Panc1 (cell line): Measurements from ENCODE around the gene SLC19A2. TPM values are rescaled to one million over a fixed set of nuclear protein-coding genes. Genes with fewer than 3 reads are reported as not detected.

Experiments
- ATAC-seq: fragments of 200-7000 bp; cut with Tn5 transposase; 2 replicates; pipeline ENCODE4 v1.9.1; 2020; ENCODE audit warnings: mild to moderate bottlenecking, moderate library complexity
- Bru-seq: library from RNA; stranded (reverse); fragments of 400-500 nt; gene quantifications from one replicate; lab custom pipeline; 2021; lab: Mats Ljungman, UMichigan
- BruChase-seq, 2 experiments: library from RNA; stranded (reverse); fragments of 400-500 nt; gene quantifications; one replicate each; lab custom pipeline; 2021; lab: Mats Ljungman, UMichigan
- BruUV-seq: library from RNA; stranded (reverse); fragments of 400-500 nt; replicated peaks from 2 replicates; lab custom pipeline; 2021; lab: Mats Ljungman, UMichigan
- CTCF ChIA-PET: fragments of 300-600 bp; sonication (Branson Sonifier 250); formaldehyde crosslinking; loops from one replicate; lab custom pipeline; 2022; ENCODE audit warnings: antibody characterized with exemption; lab: Charles Lee
- POLR2A ChIA-PET: fragments of 300-600 bp; sonication (Branson Sonifier 250); formaldehyde crosslinking; loops from one replicate; lab custom pipeline; 2022; ENCODE audit warnings: antibody characterized with exemption; lab: Charles Lee
- DNase-seq: peaks from one replicate; pipeline ENCODE4 v3.0.0-alpha.2; 2010; ENCODE audit warnings: low read depth, low spot score
- H3K27ac ChIP-seq: 2 replicates; pipeline ENCODE4 v1.5.1; 2011; ENCODE audit warnings: mild to moderate bottlenecking, low read length, inconsistent platforms
- H3K27me3 ChIP-seq: fragments of 200-500 bp; sonication (Bioruptor generic); 2 replicates; pipeline ENCODE4 v1.6.0; 2014; ENCODE audit warnings: low read length, inconsistent platforms; ENCODE audit not compliant: control insufficient read depth, insufficient read depth
- H3K36me3 ChIP-seq: fragments of 200-500 bp; sonication (Bioruptor generic); 2 replicates; pipeline ENCODE4 v1.5.1; 2014; ENCODE audit warnings: inconsistent platforms, mild to moderate bottlenecking, low read length, moderate library complexity; ENCODE audit not compliant: control insufficient read depth, insufficient read depth
- H3K4me1 ChIP-seq: 2 replicates; pipeline ENCODE4 v1.5.1; 2011; ENCODE audit warnings: inconsistent platforms, mild to moderate bottlenecking, low read length, moderate library complexity; ENCODE audit not compliant: control insufficient read depth, insufficient read depth
- H3K4me3 ChIP-seq, 2 experiments: 2 replicates each; pipeline ENCODE4 v1.5.1; 2011 to 2012; ENCODE audit warnings: low read depth in 2 of 2, low read length in 2 of 2, mild to moderate bottlenecking in 2 of 2, inconsistent platforms in 1 of 2, moderate library complexity in 1 of 2
- H3K9me3 ChIP-seq: fragments of 200-500 bp; sonication (Bioruptor generic); 2 replicates; pipeline ENCODE4 v1.5.1; 2014; ENCODE audit warnings: low read depth, mild to moderate bottlenecking, inconsistent platforms, low read length, moderate library complexity; ENCODE audit not compliant: control insufficient read depth, insufficient read depth
- POLR2AphosphoS5 ChIP-seq: IDR thresholded peaks from 2 replicates; pipeline ENCODE4 v1.6.1; 2012; ENCODE audit warnings: mild to moderate bottlenecking, low read depth, low read length, moderate library complexity
- SIN3A ChIP-seq: IDR thresholded peaks from 2 replicates; pipeline ENCODE4 v1.6.1; 2012; ENCODE audit warnings: low read depth, mild to moderate bottlenecking, low read length, moderate library complexity, borderline replicate concordance; ENCODE audit not compliant: insufficient read depth
- TCF7L2 ChIP-seq: IDR thresholded peaks from 2 replicates; pipeline ENCODE4 v1.6.1; 2011; ENCODE audit warnings: mild to moderate bottlenecking, low read depth, low read length, inconsistent platforms
- in situ Hi-C: cut with HindIII; loops from 2 replicates; pipeline ENCODE4 v1.10.0; 2016; ENCODE audit warnings: low sequenced_read_pairs, low pct_unique_long_range_greater_than_20kb
- intact Hi-C: fragments of 100-400 bp; cut with micrococcal nuclease; formaldehyde crosslinking; loops from one replicate; pipeline ENCODE4 v1.10.0; 2022; ENCODE audit not compliant: unreplicated experiment
- long read RNA-seq: library from polyadenylated mRNA; unstranded; transcript quantifications from one replicate; pipeline ENCODE4 v2.0.0, GENCODE V29; 2021; ENCODE audit not compliant: unreplicated experiment
- polyA plus RNA-seq: library from polyadenylated mRNA; unstranded; fragments of >200 nt; gene quantifications from one replicate; pipeline ENCODE4 v1.2.1, GENCODE V29; 2012; ENCODE audit warnings: missing spikeins; ENCODE audit not compliant: insufficient read length
- total RNA-seq: library from RNA; stranded (reverse); gene quantifications from one replicate; pipeline ENCODE4 v1.2.1, GENCODE V29; 2021; ENCODE audit not compliant: unreplicated experiment
- TF ChIP-seq, protein P1 (sequence below), 2 experiments: IDR thresholded peaks; 2 replicates each; pipeline ENCODE4 v1.6.1; 2011 to 2012; ENCODE audit warnings: low read depth in 2 of 2, control low read depth in 1 of 2, low read length in 1 of 2, mild to moderate bottlenecking in 1 of 2, moderate library complexity in 1 of 2; ENCODE audit not compliant: insufficient read depth in 1 of 2
- TF ChIP-seq, protein P2 (sequence below): fragments of 450-650 bp; IDR thresholded peaks from 2 replicates; pipeline ENCODE4 v1.5.1; 2017; ENCODE audit warnings: mild to moderate bottlenecking

The SLC19A2 gene, protein sequence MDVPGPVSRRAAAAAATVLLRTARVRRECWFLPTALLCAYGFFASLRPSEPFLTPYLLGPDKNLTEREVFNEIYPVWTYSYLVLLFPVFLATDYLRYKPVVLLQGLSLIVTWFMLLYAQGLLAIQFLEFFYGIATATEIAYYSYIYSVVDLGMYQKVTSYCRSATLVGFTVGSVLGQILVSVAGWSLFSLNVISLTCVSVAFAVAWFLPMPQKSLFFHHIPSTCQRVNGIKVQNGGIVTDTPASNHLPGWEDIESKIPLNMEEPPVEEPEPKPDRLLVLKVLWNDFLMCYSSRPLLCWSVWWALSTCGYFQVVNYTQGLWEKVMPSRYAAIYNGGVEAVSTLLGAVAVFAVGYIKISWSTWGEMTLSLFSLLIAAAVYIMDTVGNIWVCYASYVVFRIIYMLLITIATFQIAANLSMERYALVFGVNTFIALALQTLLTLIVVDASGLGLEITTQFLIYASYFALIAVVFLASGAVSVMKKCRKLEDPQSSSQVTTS
- 10.8 TPM for total RNA-seq
- polyA plus RNA-seq: 4.7 TPM
- percentile 78 among the genes with signal in this experiment for Bru-seq, nascent RNA
- BruChase-seq, experiment 1, labeled RNA remaining after a 2-hour chase: percentile 87 among the genes with signal in this experiment
- percentile 78 among the genes with signal in this experiment for BruChase-seq, experiment 2, labeled RNA remaining after a 6-hour chase
- long read RNA-seq, transcript SLC19A2-201 (6 exons, 3,671 nt): major isoform, 19 of 33 reads
- long read RNA-seq, partial matches to known transcripts: 12 of 33 reads
- long read RNA-seq, other reads (novel, unspliced or antisense): 2 of 33 reads

DNA sequence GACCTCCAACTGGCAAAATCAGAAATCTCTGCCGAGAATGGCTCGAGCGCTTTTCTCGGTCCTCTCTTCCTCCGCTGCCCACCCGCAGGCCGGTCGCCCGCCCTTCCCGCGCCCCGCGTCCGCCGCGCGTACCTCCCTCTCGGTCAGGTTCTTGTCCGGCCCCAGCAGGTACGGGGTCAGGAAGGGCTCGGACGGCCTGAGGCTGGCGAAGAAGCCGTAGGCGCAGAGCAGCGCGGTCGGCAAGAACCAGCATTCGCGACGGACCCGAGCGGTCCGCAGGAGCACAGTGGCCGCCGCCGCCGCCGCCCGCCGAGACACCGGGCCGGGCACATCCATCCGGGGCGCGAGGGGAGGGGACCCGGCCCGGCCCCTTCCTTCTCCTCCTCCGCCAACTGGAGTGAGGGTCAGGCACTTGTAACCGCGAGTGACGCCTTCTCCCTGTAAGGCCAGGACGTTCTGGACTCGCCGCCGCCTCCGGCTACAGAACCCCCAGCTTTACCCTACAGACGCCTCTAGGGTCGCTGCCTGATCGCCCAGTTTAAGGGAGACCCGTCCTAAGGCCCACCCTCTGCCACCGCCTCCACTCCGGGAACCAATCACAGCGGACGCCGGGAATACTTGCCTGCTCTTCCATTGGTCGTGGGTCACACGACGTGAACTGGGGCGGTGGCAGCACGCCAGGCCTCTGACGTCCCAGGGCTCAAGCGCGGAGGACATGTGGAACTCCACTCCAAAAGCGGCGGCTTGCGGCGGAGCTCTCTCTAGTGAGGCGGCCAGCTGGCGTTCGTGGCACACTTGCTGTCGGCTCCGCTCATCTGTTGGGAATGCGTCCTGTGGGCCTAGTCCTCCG, at the start of gene SLC19A2:
TSS of gene SLC19A2 (minus strand) at position 514 of the 850 bp plus-strand sequence. CDS start at position 336, 178 bp downstream.
- Histone ChIP-seq H3K27ac (peak within 1 kb of the TSS; percentile 97), H3K27me3 (no peaks in the 10 kb centered on the region), H3K4me3 (peak within 1 kb of the TSS; percentile 84 to 87), H3K36me3 (no peaks in the 10 kb centered on the region), H3K4me1 (peaks cover 27% of the 10 kb centered on the region), H3K9me3 (no peaks in the 10 kb centered on the region)
- ChIA-PET CTCF (no interaction called here), POLR2A (interaction anchor here (1.0 kb wide), 1 partner anchor 30 kb away, joined by 4 read pairs; no protein-coding TSS in a partner anchor)
- no TSS peak for BruUV-seq
- in situ Hi-C loops: no loop called here
- intact Hi-C loops: loop anchor here (5.0 kb wide), 1 partner anchor 118 kb away; the partner anchor contains the start of genes BLZF1 and NME7
- ATAC-seq (peak; percentile 99), DNase-seq (peak; percentile 91)
- TF ChIP-seq POLR2AphosphoS5 (peak; percentile 81), SIN3A (no peak), TCF7L2 (peak; percentile 63; the same call in 1 of the 2 replicates)
- TF ChIP-seq, protein P1, sequence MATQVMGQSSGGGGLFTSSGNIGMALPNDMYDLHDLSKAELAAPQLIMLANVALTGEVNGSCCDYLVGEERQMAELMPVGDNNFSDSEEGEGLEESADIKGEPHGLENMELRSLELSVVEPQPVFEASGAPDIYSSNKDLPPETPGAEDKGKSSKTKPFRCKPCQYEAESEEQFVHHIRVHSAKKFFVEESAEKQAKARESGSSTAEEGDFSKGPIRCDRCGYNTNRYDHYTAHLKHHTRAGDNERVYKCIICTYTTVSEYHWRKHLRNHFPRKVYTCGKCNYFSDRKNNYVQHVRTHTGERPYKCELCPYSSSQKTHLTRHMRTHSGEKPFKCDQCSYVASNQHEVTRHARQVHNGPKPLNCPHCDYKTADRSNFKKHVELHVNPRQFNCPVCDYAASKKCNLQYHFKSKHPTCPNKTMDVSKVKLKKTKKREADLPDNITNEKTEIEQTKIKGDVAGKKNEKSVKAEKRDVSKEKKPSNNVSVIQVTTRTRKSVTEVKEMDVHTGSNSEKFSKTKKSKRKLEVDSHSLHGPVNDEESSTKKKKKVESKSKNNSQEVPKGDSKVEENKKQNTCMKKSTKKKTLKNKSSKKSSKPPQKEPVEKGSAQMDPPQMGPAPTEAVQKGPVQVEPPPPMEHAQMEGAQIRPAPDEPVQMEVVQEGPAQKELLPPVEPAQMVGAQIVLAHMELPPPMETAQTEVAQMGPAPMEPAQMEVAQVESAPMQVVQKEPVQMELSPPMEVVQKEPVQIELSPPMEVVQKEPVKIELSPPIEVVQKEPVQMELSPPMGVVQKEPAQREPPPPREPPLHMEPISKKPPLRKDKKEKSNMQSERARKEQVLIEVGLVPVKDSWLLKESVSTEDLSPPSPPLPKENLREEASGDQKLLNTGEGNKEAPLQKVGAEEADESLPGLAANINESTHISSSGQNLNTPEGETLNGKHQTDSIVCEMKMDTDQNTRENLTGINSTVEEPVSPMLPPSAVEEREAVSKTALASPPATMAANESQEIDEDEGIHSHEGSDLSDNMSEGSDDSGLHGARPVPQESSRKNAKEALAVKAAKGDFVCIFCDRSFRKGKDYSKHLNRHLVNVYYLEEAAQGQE (IDR thresholded peaks at IDR 0.05; ENCODE audit: insufficient read depth in 1 of 2, low read depth in 2 of 2, low read length in 1 of 2): no peak
- TF ChIP-seq, protein P2, sequence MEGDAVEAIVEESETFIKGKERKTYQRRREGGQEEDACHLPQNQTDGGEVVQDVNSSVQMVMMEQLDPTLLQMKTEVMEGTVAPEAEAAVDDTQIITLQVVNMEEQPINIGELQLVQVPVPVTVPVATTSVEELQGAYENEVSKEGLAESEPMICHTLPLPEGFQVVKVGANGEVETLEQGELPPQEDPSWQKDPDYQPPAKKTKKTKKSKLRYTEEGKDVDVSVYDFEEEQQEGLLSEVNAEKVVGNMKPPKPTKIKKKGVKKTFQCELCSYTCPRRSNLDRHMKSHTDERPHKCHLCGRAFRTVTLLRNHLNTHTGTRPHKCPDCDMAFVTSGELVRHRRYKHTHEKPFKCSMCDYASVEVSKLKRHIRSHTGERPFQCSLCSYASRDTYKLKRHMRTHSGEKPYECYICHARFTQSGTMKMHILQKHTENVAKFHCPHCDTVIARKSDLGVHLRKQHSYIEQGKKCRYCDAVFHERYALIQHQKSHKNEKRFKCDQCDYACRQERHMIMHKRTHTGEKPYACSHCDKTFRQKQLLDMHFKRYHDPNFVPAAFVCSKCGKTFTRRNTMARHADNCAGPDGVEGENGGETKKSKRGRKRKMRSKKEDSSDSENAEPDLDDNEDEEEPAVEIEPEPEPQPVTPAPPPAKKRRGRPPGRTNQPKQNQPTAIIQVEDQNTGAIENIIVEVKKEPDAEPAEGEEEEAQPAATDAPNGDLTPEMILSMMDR: peak; percentile 35

DNA sequence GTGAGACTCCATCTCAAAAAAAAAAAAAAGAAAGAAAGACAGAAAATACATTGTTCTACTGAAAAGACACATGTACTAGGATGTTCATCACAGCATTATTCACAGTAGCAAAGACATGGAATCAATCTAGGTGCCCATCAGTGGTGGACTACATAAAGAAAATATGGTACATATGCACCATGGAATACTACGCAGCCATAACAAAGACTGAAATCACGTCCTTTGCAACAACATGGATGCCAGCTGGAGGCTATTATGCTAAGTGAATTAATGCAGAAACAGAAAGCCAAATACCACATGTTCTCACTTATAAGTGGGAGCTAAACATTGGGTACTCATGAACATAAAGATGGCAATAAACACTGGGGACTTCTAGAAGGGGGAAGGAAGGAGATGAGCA, 48.9 kb upstream of the SLC19A2 start:
- no TSS peak for BruUV-seq
- intact Hi-C loops: no loop called here
- ChIA-PET POLR2A (interaction anchor here (0.7 kb wide), 1 partner anchor 62 kb away, joined by 4 read pairs; no protein-coding TSS in a partner anchor), CTCF (no interaction called here)
- TF ChIP-seq SIN3A (no peak), TCF7L2 (no peak), POLR2AphosphoS5 (no peak)
- TF ChIP-seq, protein P1 (IDR thresholded peaks at IDR 0.05; ENCODE audit: insufficient read depth in 1 of 2, low read depth in 2 of 2, low read length in 1 of 2): no peak
- TF ChIP-seq, protein P2: no peak
- ATAC-seq (no peak), DNase-seq (no peak)
- H3K36me3 ChIP-seq: no peaks in the 10 kb centered on the region
- H3K27me3 ChIP-seq: peaks cover 8% of the 10 kb centered on the region
- no peaks in the 10 kb centered on the region for H3K9me3 ChIP-seq
- no peaks in the 10 kb centered on the region for H3K4me1 ChIP-seq
- no peak overlapping the region for H3K4me3 ChIP-seq
- no peak overlapping the region for H3K27ac ChIP-seq
- in situ Hi-C loops: no loop called here
